Keratinocyte (primary cell): ENCODE results near the gene UMAD1. TPM values are rescaled to one million over a fixed set of nuclear protein-coding genes. Genes with fewer than 3 reads are reported as not detected.

Experiments used
- DNase-seq: peaks from one replicate; pipeline ENCODE4 v3.0.0-alpha.2; 2011; ENCODE audit warnings: low read depth, missing footprints, low spot score
- FAIRE-seq: peaks from 2 replicates; lab custom pipeline; 2011; peaks lifted over from hg19 to GRCh38; lab: Jason Lieb, UNC
- H2AFZ ChIP-seq: 2 replicates; pipeline ENCODE4 v1.6.0; 2012; ENCODE audit warnings: low read length, control low read depth, inconsistent platforms; ENCODE audit not compliant: control insufficient read depth
- H3K27ac ChIP-seq: 2 replicates; pipeline ENCODE4 v1.5.1; 2011; ENCODE audit warnings: low read length; ENCODE audit not compliant: control insufficient read depth, insufficient read depth
- H3K27me3 ChIP-seq: 3 replicates; pipeline ENCODE4 v1.6.0; 2011; ENCODE audit warnings: low read length; ENCODE audit not compliant: control insufficient read depth, insufficient read depth; ENCODE audit errors: extremely low read depth
- H3K36me3 ChIP-seq, 2 experiments: 2 replicates in 1 of 2; 3 replicates in 1 of 2; pipeline ENCODE4 v1.5.1; 2011; ENCODE audit warnings: low read length in 2 of 2, mild to moderate bottlenecking in 1 of 2; ENCODE audit not compliant: control insufficient read depth in 2 of 2, insufficient read depth in 2 of 2; ENCODE audit errors: extremely low read depth in 1 of 2
- H3K4me1 ChIP-seq: 3 replicates; pipeline ENCODE4 v1.5.1; 2011; ENCODE audit warnings: low read length; ENCODE audit not compliant: control insufficient read depth, insufficient read depth; ENCODE audit errors: extremely low read depth
- H3K4me2 ChIP-seq: 3 replicates; pipeline ENCODE4 v1.6.0; 2011; ENCODE audit warnings: low read depth, low read length; ENCODE audit not compliant: control insufficient read depth, insufficient read depth; ENCODE audit errors: extremely low read depth
- H3K4me3 ChIP-seq, 3 experiments: fragments of 200-600 bp in 1 of 3; sonication (generic) in 1 of 3; 2 replicates in 2 of 3; 3 replicates in 1 of 3; pipeline ENCODE4 v1.5.1; 2011 to 2016; ENCODE audit warnings: low read length in 3 of 3, mild to moderate bottlenecking in 3 of 3, control low read depth in 2 of 3, inconsistent platforms in 1 of 3, low read depth in 1 of 3, mixed read lengths in 1 of 3, mixed run types in 1 of 3, moderate library complexity in 1 of 3; ENCODE audit not compliant: control insufficient read depth in 2 of 3, insufficient read depth in 2 of 3; ENCODE audit errors: extremely low read depth in 1 of 3
- H3K79me2 ChIP-seq: 2 replicates; pipeline ENCODE4 v1.6.0; 2012; ENCODE audit warnings: low read length; ENCODE audit not compliant: control insufficient read depth, insufficient read depth
- H3K9ac ChIP-seq: 3 replicates; pipeline ENCODE4 v1.6.0; 2011; ENCODE audit warnings: low read length; ENCODE audit not compliant: control insufficient read depth, insufficient read depth; ENCODE audit errors: extremely low read depth
- H3K9me1 ChIP-seq: 3 replicates; pipeline ENCODE4 v1.6.0; 2011; ENCODE audit warnings: low read length; ENCODE audit not compliant: control insufficient read depth, insufficient read depth; ENCODE audit errors: extremely low read depth
- H3K9me3 ChIP-seq: 2 replicates; pipeline ENCODE4 v1.5.1; 2012; ENCODE audit warnings: low read depth, low read length; ENCODE audit not compliant: control insufficient read depth
- H4K20me1 ChIP-seq: 3 replicates; pipeline ENCODE4 v1.6.0; 2011; ENCODE audit warnings: low read length; ENCODE audit not compliant: control insufficient read depth, insufficient read depth; ENCODE audit errors: extremely low read depth
- EZH2 ChIP-seq: IDR thresholded peaks from one replicate; pipeline ENCODE4 v1.6.1; 2012; ENCODE audit warnings: inconsistent platforms, mild to moderate bottlenecking, low read length, moderate library complexity
- dilution Hi-C: fragments of 300-500 bp; cut with MboI; formaldehyde crosslinking; loops from one replicate; pipeline ENCODE4 v1.7.0; 2020; ENCODE audit warnings: low sequenced_read_pairs; ENCODE audit not compliant: extremely low pct_ligation_motif_present
- polyA plus RNA-seq, 5 experiments: library from polyadenylated mRNA; depleted of rRNA in 3 of 5; stranded (reverse) in 3 of 5; stranded (forward) in 1 of 5; unstranded in 1 of 5; fragments of >200 nt; gene quantifications; 1 replicate in 1 of 5; 2 replicates in 3 of 5; 3 replicates in 1 of 5; pipeline versions ENCODE4 v1.2.1 to v1.2.3, GENCODE V29; 2011 to 2012; ENCODE audit warnings: missing spikeins in 2 of 5, low read depth in 1 of 5, low replicate concordance in 1 of 5
- TF ChIP-seq, protein P1 (sequence below), 3 experiments: IDR thresholded peaks in 1 of 3; conservative IDR thresholded peaks in 1 of 3; optimal IDR thresholded peaks in 1 of 3; 2 replicates in 2 of 3; 3 replicates in 1 of 3; pipeline versions ENCODE3 to v1.5.1; 2011; ENCODE audit warnings: low read length in 3 of 3, mild to moderate bottlenecking in 3 of 3, moderate library complexity in 2 of 3, control low read depth in 1 of 3, inconsistent platforms in 1 of 3; ENCODE audit not compliant: insufficient read depth in 2 of 3; ENCODE audit errors: extremely low read depth in 1 of 3

UMAD1 gene
- polyA plus RNA-seq, 1 donor (not counting 4 experiments of a cell fraction or from before 2014, with no cell fraction given) = 18.2 TPM

DNA sequence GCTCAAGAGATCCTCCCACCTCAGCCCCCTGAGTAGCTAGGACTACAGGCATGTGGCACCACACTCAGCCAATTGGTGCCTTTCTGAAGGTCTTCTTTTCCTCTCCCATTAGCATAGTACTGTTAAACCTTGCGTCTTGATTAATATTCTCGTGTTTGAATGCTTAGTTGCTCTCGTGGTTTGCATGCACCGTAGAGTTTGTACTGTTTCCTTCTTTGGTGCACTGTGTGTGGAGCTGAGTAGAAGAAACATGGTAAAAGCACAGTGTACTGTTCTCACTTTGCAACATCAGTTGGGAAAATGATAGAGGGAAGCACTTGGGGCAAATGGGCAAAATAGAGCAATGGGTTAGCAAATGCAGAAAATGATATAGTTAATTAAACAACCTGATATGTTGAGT lies 105.4 kb downstream of the UMAD1 start:
- Histone ChIP-seq H3K27ac (no peak overlapping the region), H3K36me3 (no peaks in the 10 kb centered on the region), H2AFZ (no peak overlapping the region), H3K9ac (no peak overlapping the region), H3K79me2 (no peaks in the 10 kb centered on the region), H3K9me1 (no peaks in the 10 kb centered on the region), H4K20me1 (no peaks in the 10 kb centered on the region), H3K4me2 (no peak overlapping the region), H3K27me3 (no peaks in the 10 kb centered on the region), H3K4me1 (no peaks in the 10 kb centered on the region), H3K4me3 (no peak overlapping the region), H3K9me3 (no peaks in the 10 kb centered on the region)
- dilution Hi-C loops = no loop called here
- no peak for DNase-seq
- no peak for FAIRE-seq
- TF ChIP-seq, protein P1, sequence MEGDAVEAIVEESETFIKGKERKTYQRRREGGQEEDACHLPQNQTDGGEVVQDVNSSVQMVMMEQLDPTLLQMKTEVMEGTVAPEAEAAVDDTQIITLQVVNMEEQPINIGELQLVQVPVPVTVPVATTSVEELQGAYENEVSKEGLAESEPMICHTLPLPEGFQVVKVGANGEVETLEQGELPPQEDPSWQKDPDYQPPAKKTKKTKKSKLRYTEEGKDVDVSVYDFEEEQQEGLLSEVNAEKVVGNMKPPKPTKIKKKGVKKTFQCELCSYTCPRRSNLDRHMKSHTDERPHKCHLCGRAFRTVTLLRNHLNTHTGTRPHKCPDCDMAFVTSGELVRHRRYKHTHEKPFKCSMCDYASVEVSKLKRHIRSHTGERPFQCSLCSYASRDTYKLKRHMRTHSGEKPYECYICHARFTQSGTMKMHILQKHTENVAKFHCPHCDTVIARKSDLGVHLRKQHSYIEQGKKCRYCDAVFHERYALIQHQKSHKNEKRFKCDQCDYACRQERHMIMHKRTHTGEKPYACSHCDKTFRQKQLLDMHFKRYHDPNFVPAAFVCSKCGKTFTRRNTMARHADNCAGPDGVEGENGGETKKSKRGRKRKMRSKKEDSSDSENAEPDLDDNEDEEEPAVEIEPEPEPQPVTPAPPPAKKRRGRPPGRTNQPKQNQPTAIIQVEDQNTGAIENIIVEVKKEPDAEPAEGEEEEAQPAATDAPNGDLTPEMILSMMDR (optimal IDR thresholded peaks at IDR 0.05 in 1 of 3, IDR thresholded peaks at IDR 0.05 in 1 of 3, conservative IDR thresholded peaks at IDR 0.05 in 1 of 3; ENCODE audit: extremely low read depth in 1 of 3, insufficient read depth in 2 of 3, low read length in 3 of 3) = no peak
- TF ChIP-seq EZH2 = no peak

DNA sequence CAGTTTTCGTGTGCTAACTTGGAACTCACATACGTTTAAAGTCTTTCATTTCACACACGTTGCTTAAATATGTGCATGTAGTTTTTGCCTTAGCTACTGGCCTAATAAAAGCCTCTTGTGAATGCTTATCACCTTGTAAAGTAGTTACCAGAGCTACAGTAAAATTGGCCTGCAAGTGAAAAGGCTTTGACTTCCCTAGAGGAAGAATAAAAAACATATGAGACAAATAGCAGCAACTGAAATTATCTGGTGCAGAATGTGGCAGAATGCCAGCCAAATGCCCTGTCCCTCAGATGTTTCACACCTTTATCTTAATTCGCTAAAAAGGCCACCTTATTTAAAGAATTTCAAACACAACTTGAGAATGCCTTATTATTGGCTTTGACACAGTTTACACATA lies 105.9 kb downstream of the UMAD1 start:
- no peak overlapping the region for H3K4me2 ChIP-seq
- no peak overlapping the region for H2AFZ ChIP-seq
- H3K4me1 ChIP-seq = no peaks in the 10 kb centered on the region
- no peak for TF ChIP-seq EZH2
- TF ChIP-seq, protein P1 (optimal IDR thresholded peaks at IDR 0.05 in 1 of 3, IDR thresholded peaks at IDR 0.05 in 1 of 3, conservative IDR thresholded peaks at IDR 0.05 in 1 of 3; ENCODE audit: extremely low read depth in 1 of 3, insufficient read depth in 2 of 3, low read length in 3 of 3) = no peak
- H4K20me1 ChIP-seq = no peaks in the 10 kb centered on the region
- no peaks in the 10 kb centered on the region for H3K27me3 ChIP-seq
- no peak overlapping the region for H3K9ac ChIP-seq
- H3K36me3 ChIP-seq = no peaks in the 10 kb centered on the region
- dilution Hi-C loops = no loop called here
- FAIRE-seq (no peak), DNase-seq (no peak)
- H3K27ac ChIP-seq = no peak overlapping the region
- H3K9me1 ChIP-seq = no peaks in the 10 kb centered on the region
- no peaks in the 10 kb centered on the region for H3K79me2 ChIP-seq
- no peak overlapping the region for H3K4me3 ChIP-seq
- no peaks in the 10 kb centered on the region for H3K9me3 ChIP-seq
